HepG2 (cell line): ENCODE data around the gene CHEK2. TPM values are rescaled to one million over a fixed set of nuclear protein-coding genes. Genes with fewer than 3 reads are reported as not detected.

Experiments
- ARNT2 ChIP-seq: sonication (generic); formaldehyde crosslinking; IDR thresholded peaks from 2 replicates; pipeline ENCODE4 v1.8.0; 2022; ENCODE audit warnings: mild to moderate bottlenecking, low read depth, missing genetic modification reagents, moderate library complexity
- FOXA3 ChIP-seq: IDR thresholded peaks from 2 replicates; pipeline ENCODE4 v1.6.1; 2016; ENCODE audit warnings: missing genetic modification reagents, missing compliant biosample characterization
- HCFC1 ChIP-seq: fragments of 150-350 bp; IDR thresholded peaks from 2 replicates; pipeline ENCODE4 v1.6.1; 2014; ENCODE audit warnings: low read depth, low read length
- KAT7 ChIP-seq: IDR thresholded peaks from 2 replicates; pipeline ENCODE4 v1.6.1; 2018; ENCODE audit warnings: borderline replicate concordance, missing compliant biosample characterization
- KLF13 ChIP-seq: sonication (generic); formaldehyde crosslinking; IDR thresholded peaks from 2 replicates; pipeline ENCODE4 v1.4.0; 2020; ENCODE audit warnings: mild to moderate bottlenecking, missing genetic modification reagents
- MIER2 ChIP-seq: IDR thresholded peaks from 2 replicates; pipeline ENCODE4 v1.6.1; 2016; ENCODE audit warnings: missing biosample characterization, missing genetic modification reagents
- NR2C2 ChIP-seq: sonication (generic); formaldehyde crosslinking; IDR thresholded peaks from 2 replicates; pipeline ENCODE4 v1.4.0; 2020; ENCODE audit warnings: missing genetic modification reagents, mild to moderate bottlenecking, moderate library complexity, borderline replicate concordance
- PPARG ChIP-seq: conservative IDR thresholded peaks from 2 replicates; pipeline ENCODE4 v1.6.1; 2016; ENCODE audit warnings: missing biosample characterization, missing genetic modification reagents
- PRPF4 ChIP-seq: fragments of 200-400 bp; formaldehyde crosslinking; IDR thresholded peaks from 2 replicates; pipeline ENCODE4 v1.6.1; 2016; ENCODE audit warnings: low read length, low read depth; ENCODE audit not compliant: poor library complexity, severe bottlenecking
- TMF1 ChIP-seq: sonication (generic); formaldehyde crosslinking; IDR thresholded peaks from 2 replicates; pipeline ENCODE4 v1.8.1; 2022; ENCODE audit warnings: low read depth, missing genetic modification reagents
- ZBTB3 ChIP-seq: sonication (generic); formaldehyde crosslinking; IDR thresholded peaks from 2 replicates; pipeline ENCODE4 v1.4.0; 2020; ENCODE audit warnings: low read depth, mild to moderate bottlenecking, moderate library complexity, missing genetic modification reagents, borderline replicate concordance
- ZNF143 ChIP-seq: sonication (generic); formaldehyde crosslinking; IDR thresholded peaks from 2 replicates; pipeline ENCODE4 v1.4.0; 2020; ENCODE audit warnings: missing genetic modification reagents
- ZNF761 ChIP-seq: sonication (generic); formaldehyde crosslinking; conservative IDR thresholded peaks from 2 replicates; pipeline ENCODE4 v1.4.0; 2020; ENCODE audit warnings: mild to moderate bottlenecking, missing genetic modification reagents
- ZNF781 ChIP-seq: sonication (generic); formaldehyde crosslinking; IDR thresholded peaks from 2 replicates; pipeline ENCODE4 v1.5.1; 2020; ENCODE audit warnings: borderline replicate concordance, mild to moderate bottlenecking, missing genetic modification reagents; ENCODE audit errors: not compliant biosample characterization
- ZNF816 ChIP-seq: sonication (generic); formaldehyde crosslinking; IDR thresholded peaks from 2 replicates; pipeline ENCODE4 v1.8.0; 2022; ENCODE audit warnings: missing genetic modification reagents, mild to moderate bottlenecking, borderline replicate concordance
- ZNF883 ChIP-seq: sonication (generic); formaldehyde crosslinking; IDR thresholded peaks from 2 replicates; pipeline ENCODE4 v1.5.1; 2020; ENCODE audit warnings: mild to moderate bottlenecking, missing genetic modification reagents; ENCODE audit errors: not compliant biosample characterization
- polyA plus RNA-seq, 8 experiments: library from polyadenylated mRNA; depleted of rRNA in 3 of 8; stranded (reverse) in 7 of 8; unstranded in 1 of 8; fragments of >200 nt; fragmentation: Illumina TruSeq in 4 of 8; extraction: Trizol in 4 of 8; gene quantifications; 2 replicates each; pipeline versions ENCODE4 v1.2.1 to v1.2.3, GENCODE V29; 2011 to 2016; ENCODE audit warnings: low read depth in 4 of 8, missing spikeins in 1 of 8, mixed read lengths in 1 of 8; ENCODE audit not compliant: insufficient read depth in 1 of 8
- total RNA-seq, 5 experiments: library from RNA; depleted of rRNA; stranded (reverse); fragments of >200 nt; fragmentation: Illumina TruSeq; extraction: Trizol; gene quantifications; 2 replicates each; pipeline ENCODE4 v1.2.3, GENCODE V29; 2016; ENCODE audit warnings: low read depth in 1 of 5
- TF ChIP-seq, protein P1 (sequence below): IDR thresholded peaks from 2 replicates; pipeline ENCODE4 v1.6.1; 2018; ENCODE audit warnings: missing genetic modification reagents
- TF ChIP-seq, protein P2 (sequence below): sonication (generic); formaldehyde crosslinking; conservative IDR thresholded peaks from 2 replicates; pipeline ENCODE4 v1.4.0; 2020; ENCODE audit warnings: mild to moderate bottlenecking, missing genetic modification reagents, moderate library complexity
- TF ChIP-seq, protein P3 (sequence below): sonication (generic); formaldehyde crosslinking; IDR thresholded peaks from 2 replicates; pipeline ENCODE4 v1.8.0; 2022; ENCODE audit warnings: low read depth, missing genetic modification reagents
- TF ChIP-seq, protein P4 (sequence below), 2 experiments: sonication (generic) in 1 of 2; formaldehyde crosslinking in 1 of 2; IDR thresholded peaks; 2 replicates each; pipeline versions ENCODE4 v1.4.0 to v1.6.1; 2018 to 2020; ENCODE audit warnings: missing genetic modification reagents in 2 of 2, borderline replicate concordance in 1 of 2, low read depth in 1 of 2, mild to moderate bottlenecking in 1 of 2, missing biosample characterization in 1 of 2

The CHEK2 gene
- total and polyA plus RNA-seq, 2 of the 13 experiments (the other 11 are each of a cell fraction or from before 2014, with no cell fraction given) = 27.0 to 40.5 TPM

DNA sequence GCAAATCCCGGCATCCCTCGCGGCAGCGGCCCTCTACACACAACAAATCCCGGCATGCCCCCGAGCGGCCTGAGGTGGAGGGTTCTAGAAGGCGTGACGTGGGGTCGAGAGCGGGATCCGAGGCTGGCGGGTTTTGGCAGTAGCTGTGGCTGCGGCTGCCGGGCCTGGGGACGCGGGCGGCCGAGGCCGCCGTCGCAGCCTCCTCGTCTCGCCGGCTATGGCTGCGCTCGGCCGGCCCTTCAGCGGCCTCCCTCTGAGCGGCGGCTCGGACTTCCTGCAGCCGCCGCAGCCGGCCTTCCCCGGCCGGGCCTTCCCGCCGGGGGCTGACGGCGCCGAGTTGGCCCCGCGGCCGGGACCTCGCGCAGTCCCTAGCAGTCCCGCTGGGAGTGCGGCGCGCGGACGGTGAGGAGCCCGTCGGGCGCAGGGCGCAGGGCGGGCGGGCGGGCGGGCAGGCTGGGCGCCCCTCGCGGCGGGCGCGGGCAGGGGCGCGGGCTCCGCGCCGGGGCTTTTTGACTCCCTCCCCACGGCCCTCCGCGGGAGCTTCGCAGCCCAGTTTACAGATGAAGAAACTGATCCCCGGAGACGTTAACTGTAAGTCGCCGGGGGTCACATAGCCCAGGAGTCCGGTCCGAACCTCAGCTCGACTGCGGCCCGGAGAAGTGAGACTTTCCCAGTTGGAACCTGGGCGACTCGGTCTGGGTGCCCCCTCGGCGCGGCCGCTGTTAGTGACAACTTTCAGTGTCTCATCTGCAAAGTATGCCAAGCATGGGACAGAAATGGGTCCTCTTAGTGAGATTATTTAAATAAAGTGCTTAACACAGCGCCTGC lies 31.2 kb upstream of the CHEK2 start, which contains the start of gene CCDC117 (continued):
- TF ChIP-seq, protein P1, sequence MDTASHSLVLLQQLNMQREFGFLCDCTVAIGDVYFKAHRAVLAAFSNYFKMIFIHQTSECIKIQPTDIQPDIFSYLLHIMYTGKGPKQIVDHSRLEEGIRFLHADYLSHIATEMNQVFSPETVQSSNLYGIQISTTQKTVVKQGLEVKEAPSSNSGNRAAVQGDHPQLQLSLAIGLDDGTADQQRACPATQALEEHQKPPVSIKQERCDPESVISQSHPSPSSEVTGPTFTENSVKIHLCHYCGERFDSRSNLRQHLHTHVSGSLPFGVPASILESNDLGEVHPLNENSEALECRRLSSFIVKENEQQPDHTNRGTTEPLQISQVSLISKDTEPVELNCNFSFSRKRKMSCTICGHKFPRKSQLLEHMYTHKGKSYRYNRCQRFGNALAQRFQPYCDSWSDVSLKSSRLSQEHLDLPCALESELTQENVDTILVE = peak; percentile 33; the same call in 1 of the 2 replicates
- peak; percentile 38; the same call in 1 of the 2 replicates for TF ChIP-seq KAT7 (CRISPR knock-in tag)
- peak; percentile 97 for TF ChIP-seq ZNF143 (CRISPR knock-in tag)
- TF ChIP-seq ZNF761 (CRISPR knock-in tag) = no peak
- TF ChIP-seq PRPF4 = no peak
- peak; percentile 69 for TF ChIP-seq FOXA3 (CRISPR knock-in tag)
- TF ChIP-seq, protein P2, sequence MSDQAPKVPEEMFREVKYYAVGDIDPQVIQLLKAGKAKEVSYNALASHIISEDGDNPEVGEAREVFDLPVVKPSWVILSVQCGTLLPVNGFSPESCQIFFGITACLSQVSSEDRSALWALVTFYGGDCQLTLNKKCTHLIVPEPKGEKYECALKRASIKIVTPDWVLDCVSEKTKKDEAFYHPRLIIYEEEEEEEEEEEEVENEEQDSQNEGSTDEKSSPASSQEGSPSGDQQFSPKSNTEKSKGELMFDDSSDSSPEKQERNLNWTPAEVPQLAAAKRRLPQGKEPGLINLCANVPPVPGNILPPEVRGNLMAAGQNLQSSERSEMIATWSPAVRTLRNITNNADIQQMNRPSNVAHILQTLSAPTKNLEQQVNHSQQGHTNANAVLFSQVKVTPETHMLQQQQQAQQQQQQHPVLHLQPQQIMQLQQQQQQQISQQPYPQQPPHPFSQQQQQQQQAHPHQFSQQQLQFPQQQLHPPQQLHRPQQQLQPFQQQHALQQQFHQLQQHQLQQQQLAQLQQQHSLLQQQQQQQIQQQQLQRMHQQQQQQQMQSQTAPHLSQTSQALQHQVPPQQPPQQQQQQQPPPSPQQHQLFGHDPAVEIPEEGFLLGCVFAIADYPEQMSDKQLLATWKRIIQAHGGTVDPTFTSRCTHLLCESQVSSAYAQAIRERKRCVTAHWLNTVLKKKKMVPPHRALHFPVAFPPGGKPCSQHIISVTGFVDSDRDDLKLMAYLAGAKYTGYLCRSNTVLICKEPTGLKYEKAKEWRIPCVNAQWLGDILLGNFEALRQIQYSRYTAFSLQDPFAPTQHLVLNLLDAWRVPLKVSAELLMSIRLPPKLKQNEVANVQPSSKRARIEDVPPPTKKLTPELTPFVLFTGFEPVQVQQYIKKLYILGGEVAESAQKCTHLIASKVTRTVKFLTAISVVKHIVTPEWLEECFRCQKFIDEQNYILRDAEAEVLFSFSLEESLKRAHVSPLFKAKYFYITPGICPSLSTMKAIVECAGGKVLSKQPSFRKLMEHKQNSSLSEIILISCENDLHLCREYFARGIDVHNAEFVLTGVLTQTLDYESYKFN (CRISPR knock-in tag) = peak; percentile 38; the same call in 1 of the 2 replicates
- TF ChIP-seq PPARG (CRISPR knock-in tag) = 0 out of 2 replicates have a peak, but pooled peaks have one; percentile 30
- peak; percentile 96; the same call in 1 of the 2 replicates for TF ChIP-seq TMF1
- peak; percentile 43 for TF ChIP-seq ZNF781 (CRISPR knock-in tag)
- TF ChIP-seq NR2C2 = peak; percentile 90
- TF ChIP-seq, protein P3, sequence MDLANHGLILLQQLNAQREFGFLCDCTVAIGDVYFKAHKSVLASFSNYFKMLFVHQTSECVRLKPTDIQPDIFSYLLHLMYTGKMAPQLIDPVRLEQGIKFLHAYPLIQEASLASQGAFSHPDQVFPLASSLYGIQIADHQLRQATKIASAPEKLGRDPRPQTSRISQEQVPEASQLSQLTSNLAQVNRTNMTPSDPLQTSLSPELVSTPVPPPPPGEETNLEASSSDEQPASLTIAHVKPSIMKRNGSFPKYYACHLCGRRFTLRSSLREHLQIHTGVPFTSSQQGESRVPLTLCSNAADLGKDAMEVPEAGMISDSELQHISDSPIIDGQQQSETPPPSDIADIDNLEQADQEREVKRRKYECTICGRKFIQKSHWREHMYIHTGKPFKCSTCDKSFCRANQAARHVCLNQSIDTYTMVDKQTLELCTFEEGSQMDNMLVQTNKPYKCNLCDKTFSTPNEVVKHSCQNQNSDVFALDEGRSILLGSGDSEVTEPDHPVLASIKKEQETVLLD (CRISPR knock-in tag) = 0 out of 2 replicates have a peak, but pooled peaks have one; percentile 17
- TF ChIP-seq ZNF816 (CRISPR knock-in tag) = peak; percentile 73; the same call in 1 of the 2 replicates
- no peak for TF ChIP-seq ZBTB3 (CRISPR knock-in tag)
- peak; percentile 68; the same call in 1 of the 2 replicates for TF ChIP-seq ARNT2 (CRISPR knock-in tag)
- no peak for TF ChIP-seq ZNF883 (CRISPR knock-in tag)
- peak; percentile 37; the same call in 1 of the 2 replicates for TF ChIP-seq MIER2 (CRISPR knock-in tag)
- TF ChIP-seq, protein P4, sequence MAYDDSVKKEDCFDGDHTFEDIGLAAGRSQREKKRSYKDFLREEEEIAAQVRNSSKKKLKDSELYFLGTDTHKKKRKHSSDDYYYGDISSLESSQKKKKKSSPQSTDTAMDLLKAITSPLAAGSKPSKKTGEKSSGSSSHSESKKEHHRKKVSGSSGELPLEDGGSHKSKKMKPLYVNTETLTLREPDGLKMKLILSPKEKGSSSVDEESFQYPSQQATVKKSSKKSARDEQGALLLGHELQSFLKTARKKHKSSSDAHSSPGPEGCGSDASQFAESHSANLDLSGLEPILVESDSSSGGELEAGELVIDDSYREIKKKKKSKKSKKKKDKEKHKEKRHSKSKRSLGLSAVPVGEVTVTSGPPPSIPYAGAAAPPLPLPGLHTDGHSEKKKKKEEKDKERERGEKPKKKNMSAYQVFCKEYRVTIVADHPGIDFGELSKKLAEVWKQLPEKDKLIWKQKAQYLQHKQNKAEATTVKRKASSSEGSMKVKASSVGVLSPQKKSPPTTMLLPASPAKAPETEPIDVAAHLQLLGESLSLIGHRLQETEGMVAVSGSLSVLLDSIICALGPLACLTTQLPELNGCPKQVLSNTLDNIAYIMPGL (CRISPR knock-in tag; IDR thresholded peaks at IDR 0.05; ENCODE audit: borderline replicate concordance in 1 of 2, low read depth in 1 of 2) = peak; percentile 70 to 83; a peak in 3 of 4 replicates
- TF ChIP-seq HCFC1 = peak; percentile 87
- no peak for TF ChIP-seq KLF13 (CRISPR knock-in tag)
